HG02981 (cell line): ENCODE data around the gene USP17L30.
"Not testable (repeated sequence)": the region's sequence is repeated elsewhere in the genome, so short reads cannot be mapped to it uniquely, and the experiment has no call there.

Experiments
- ATAC-seq: cut with Tn5 transposase; IDR thresholded peaks from one replicate; pipeline ENCODE4 v1.9.1; 2021; ENCODE audit warnings: mild to moderate bottlenecking, moderate library complexity; ENCODE audit not compliant: unreplicated experiment

USP17L30 gene, protein sequence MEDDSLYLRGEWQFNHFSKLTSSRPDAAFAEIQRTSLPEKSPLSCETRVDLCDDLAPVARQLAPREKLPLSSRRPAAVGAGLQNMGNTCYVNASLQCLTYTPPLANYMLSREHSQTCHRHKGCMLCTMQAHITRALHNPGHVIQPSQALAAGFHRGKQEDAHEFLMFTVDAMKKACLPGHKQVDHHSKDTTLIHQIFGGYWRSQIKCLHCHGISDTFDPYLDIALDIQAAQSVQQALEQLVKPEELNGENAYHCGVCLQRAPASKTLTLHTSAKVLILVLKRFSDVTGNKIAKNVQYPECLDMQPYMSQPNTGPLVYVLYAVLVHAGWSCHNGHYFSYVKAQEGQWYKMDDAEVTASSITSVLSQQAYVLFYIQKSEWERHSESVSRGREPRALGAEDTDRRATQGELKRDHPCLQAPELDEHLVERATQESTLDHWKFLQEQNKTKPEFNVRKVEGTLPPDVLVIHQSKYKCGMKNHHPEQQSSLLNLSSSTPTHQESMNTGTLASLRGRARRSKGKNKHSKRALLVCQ

DNA sequence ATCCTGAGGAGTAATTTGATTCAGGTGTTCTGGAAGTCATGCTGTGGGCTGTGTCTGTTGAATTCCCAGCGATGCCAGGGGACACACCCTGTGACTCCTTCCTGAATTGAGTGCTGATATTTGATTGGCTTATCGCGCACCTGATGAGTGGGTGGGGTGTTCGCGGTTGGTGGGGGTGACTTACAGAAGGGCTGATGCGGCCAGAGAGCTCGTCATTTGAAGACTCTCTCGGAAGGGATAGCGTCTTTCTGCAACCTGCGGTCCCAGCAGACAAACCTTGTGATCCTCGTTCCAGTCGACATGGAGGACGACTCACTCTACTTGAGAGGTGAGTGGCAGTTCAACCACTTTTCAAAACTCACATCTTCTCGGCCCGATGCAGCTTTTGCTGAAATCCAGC lies at the start of gene USP17L30:
Gene USP17L30, plus strand, starts transcription at position 301 of the 400 bp plus-strand sequence. Its CDS starts 0 bp downstream, at position 301.
- ATAC-seq = not testable (repeated sequence)

GRCh38 chr4:9324191-9324590 lies 38.7 kb upstream of the USP17L30 start:
- not testable (repeated sequence) for ATAC-seq

- ATAC-seq = not testable (repeated sequence)
Observed at GRCh38 chr4:9324865-9325264, 38.1 kb upstream of the USP17L30 start, which contains the start of gene USP17L24. Gene USP17L24 (plus strand): TSS chr4:9325165. CDS start chr4:9325165, 0 bp downstream.

DNA sequence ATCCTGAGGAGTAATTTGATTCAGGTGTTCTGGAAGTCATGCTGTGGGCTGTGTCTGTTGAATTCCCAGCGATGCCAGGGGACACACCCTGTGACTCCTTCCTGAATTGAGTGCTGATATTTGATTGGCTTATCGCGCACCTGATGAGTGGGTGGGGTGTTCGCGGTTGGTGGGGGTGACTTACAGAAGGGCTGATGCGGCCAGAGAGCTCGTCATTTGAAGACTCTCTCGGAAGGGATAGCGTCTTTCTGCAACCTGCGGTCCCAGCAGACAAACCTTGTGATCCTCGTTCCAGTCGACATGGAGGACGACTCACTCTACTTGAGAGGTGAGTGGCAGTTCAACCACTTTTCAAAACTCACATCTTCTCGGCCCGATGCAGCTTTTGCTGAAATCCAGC lies 33.3 kb upstream of the USP17L30 start, which contains the start of gene USP17L25:
Gene USP17L25, plus strand, starts transcription at position 301 of the 400 bp plus-strand sequence. Its CDS starts 0 bp downstream, at position 301.
- not testable (repeated sequence) for ATAC-seq

GRCh38 chr4:9334358-9334757 lies 28.6 kb upstream of the USP17L30 start, which contains the start of gene USP17L26:
Gene USP17L26 (plus strand): TSS chr4:9334658. CDS start chr4:9334658, 0 bp downstream.
- not testable (repeated sequence) for ATAC-seq

DNA sequence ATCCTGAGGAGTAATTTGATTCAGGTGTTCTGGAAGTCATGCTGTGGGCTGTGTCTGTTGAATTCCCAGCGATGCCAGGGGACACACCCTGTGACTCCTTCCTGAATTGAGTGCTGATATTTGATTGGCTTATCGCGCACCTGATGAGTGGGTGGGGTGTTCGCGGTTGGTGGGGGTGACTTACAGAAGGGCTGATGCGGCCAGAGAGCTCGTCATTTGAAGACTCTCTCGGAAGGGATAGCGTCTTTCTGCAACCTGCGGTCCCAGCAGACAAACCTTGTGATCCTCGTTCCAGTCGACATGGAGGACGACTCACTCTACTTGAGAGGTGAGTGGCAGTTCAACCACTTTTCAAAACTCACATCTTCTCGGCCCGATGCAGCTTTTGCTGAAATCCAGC lies 23.8 kb upstream of the USP17L30 start, which contains the start of gene USP17L5:
Gene USP17L5, plus strand, starts transcription at position 301 of the 400 bp plus-strand sequence. Its CDS starts 0 bp downstream, at position 301.
- ATAC-seq = not testable (repeated sequence)

DNA sequence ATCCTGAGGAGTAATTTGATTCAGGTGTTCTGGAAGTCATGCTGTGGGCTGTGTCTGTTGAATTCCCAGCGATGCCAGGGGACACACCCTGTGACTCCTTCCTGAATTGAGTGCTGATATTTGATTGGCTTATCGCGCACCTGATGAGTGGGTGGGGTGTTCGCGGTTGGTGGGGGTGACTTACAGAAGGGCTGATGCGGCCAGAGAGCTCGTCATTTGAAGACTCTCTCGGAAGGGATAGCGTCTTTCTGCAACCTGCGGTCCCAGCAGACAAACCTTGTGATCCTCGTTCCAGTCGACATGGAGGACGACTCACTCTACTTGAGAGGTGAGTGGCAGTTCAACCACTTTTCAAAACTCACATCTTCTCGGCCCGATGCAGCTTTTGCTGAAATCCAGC lies 19.1 kb upstream of the USP17L30 start, which contains the start of gene USP17L27:
Gene USP17L27, plus strand, starts transcription at position 301 of the 400 bp plus-strand sequence. Its CDS starts 0 bp downstream, at position 301.
- ATAC-seq = not testable (repeated sequence)

- ATAC-seq = not testable (repeated sequence)
Observed at GRCh38 chr4:9348593-9348992, 14.3 kb upstream of the USP17L30 start, which contains the start of gene USP17L28. Gene USP17L28 (plus strand): TSS chr4:9348893. CDS start chr4:9348893, 0 bp downstream.

- ATAC-seq = not testable (repeated sequence)
Observed at GRCh38 chr4:9350866-9351265, 12.1 kb upstream of the USP17L30 start.

- ATAC-seq = not testable (repeated sequence)
Observed at GRCh38 chr4:9353338-9353737, 9.6 kb upstream of the USP17L30 start, which contains the start of gene USP17L29. Gene USP17L29 (plus strand): TSS chr4:9353638. CDS start chr4:9353638, 0 bp downstream.

- ATAC-seq = not testable (repeated sequence)
Observed at GRCh38 chr4:9379881-9380280, 17.0 kb downstream of the USP17L30 start.

DNA sequence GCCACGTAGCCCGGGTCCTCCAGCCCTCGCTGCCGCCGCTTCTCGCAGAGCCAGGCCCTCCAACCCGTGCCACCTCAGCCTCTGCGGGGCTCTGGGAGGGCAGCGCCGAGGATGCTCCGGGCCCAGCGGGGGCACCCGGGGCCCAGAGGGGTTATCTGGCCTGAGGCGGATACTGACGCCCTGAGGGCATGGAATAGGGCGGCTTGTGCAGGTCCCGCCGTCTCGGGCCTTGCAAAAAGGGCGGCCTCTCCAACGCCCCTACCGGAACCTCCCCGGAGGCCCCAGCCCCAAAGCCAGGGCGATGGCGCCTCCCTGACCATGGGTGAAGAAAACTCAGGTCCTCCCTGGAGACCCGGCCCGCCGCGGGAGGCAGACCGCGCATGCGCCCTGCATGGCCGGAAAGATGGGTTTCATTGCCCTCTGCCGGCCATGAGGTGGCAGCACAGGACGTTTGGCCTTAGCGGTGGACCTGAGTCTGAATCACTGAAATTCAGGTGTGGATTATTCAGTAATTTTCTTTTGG lies 18.1 kb downstream of the USP17L30 start:
- ATAC-seq = not testable (repeated sequence)

GRCh38 chr4:9384126-9384525 lies 21.2 kb downstream of the USP17L30 start:
- no peak for ATAC-seq

- ATAC-seq = not testable (repeated sequence)
Observed at GRCh38 chr4:9389001-9389400, 26.1 kb downstream of the USP17L30 start.

GRCh38 chr4:9405774-9406173 lies 42.8 kb downstream of the USP17L30 start:
- ATAC-seq = not testable (repeated sequence)

DNA sequence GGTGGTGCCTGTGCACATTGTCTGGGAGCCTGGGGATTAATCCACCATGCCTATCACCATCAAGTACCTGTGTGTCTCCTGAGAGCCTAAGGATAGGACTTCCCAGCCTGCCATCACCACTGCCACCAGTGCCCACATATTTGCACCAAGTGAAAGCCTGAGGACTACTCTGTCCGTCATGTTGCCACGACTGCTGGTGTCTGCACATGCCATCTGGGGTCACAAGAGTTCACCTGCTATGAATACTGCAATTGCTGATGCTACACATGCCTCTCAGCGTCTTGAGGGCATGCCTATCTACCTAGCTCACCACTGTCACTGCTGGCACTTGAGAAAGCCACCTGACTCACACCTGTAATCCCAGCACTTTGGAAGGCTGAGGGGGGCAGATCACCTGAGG lies 43.6 kb downstream of the USP17L30 start:
- ATAC-seq = not testable (repeated sequence)

GRCh38 chr4:9409793-9410192 lies 46.9 kb downstream of the USP17L30 start:
- no peak for ATAC-seq
